Lower leg skin (tissue), 4 donors: ENCODE data around the gene TANGO6. TPM values are rescaled to one million over a fixed set of nuclear protein-coding genes. Genes with fewer than 3 reads are reported as not detected.
"Not testable (repeated sequence)": the region's sequence is repeated elsewhere in the genome, so short reads cannot be mapped to it uniquely, and the experiment has no call there.

Source experiments
- DNase-seq, 2 donors: peaks; one replicate each; pipeline ENCODE4 v3.0.0-alpha.2; 2019; ENCODE audit warnings: low spot score in 2 of 2
- H3K4me3 ChIP-seq: fragments of 200-600 bp; sonication (generic); 2 replicates; pipeline ENCODE4 v1.5.1; 2017; ENCODE audit warnings: mild to moderate bottlenecking, low read depth; ENCODE audit not compliant: poor library complexity, severe bottlenecking
- CTCF ChIP-seq, 3 donors: fragments of 450-650 bp; IDR thresholded peaks; one replicate each; pipeline ENCODE4 v1.5.1; 2016; ENCODE audit warnings: antibody characterized with exemption in 3 of 3, mild to moderate bottlenecking in 3 of 3, moderate library complexity in 2 of 3
- POLR2A ChIP-seq, 2 donors: fragments of 450-650 bp; IDR thresholded peaks; one replicate each; pipeline ENCODE4 v1.6.1; 2016 to 2017; ENCODE audit warnings: antibody characterized with exemption in 2 of 2, mild to moderate bottlenecking in 1 of 2, moderate library complexity in 1 of 2
- WGBS, 2 donors: methylation state at CpG; one replicate each; pipeline ENCODE4 v1.1.5; 2018; 5-methylcytosine and 5-hydroxymethylcytosine counted together
- intact Hi-C: fragments of 100-400 bp; cut with DNase I; formaldehyde crosslinking; loops from one replicate; pipeline ENCODE4 v1.15.0; 2023; ENCODE audit warnings: low total_unique reads
- total RNA-seq, 4 donors: library from RNA; depleted of rRNA; stranded (reverse); fragments of >200 nt; gene quantifications; one replicate each; pipeline ENCODE4 v1.1.0, GENCODE V29; 2016

The TANGO6 gene
- total RNA-seq, 4 donors from 2014 or later: 7.9 to 17.0 (median 8.6) TPM

- H3K4me3 ChIP-seq: no peak overlapping the region
- DNase-seq: peak in 1 of 2 donors; percentile 58
- intact Hi-C loops: no loop called here
- WGBS, 2 donors: 85 to 88% methylated on average over 2 of the region's 2 CpGs
- no peak for TF ChIP-seq POLR2A (IDR thresholded peaks at IDR 0.05)
- no peak for TF ChIP-seq CTCF (IDR thresholded peaks at IDR 0.05)
Measured at GRCh38 chr16:69118994-69119393, 275.7 kb downstream of the TANGO6 start.

GRCh38 chr16:69119536-69119935 is 276.2 kb downstream of the TANGO6 start:
- intact Hi-C loops: no loop called here
- no peak overlapping the region for H3K4me3 ChIP-seq
- TF ChIP-seq CTCF (IDR thresholded peaks at IDR 0.05) (no peak), POLR2A (IDR thresholded peaks at IDR 0.05) (no peak)
- no peak for DNase-seq
- 100% methylated on average over 2 of the region's 2 CpGs for WGBS, 2 donors

- no peak for TF ChIP-seq CTCF (IDR thresholded peaks at IDR 0.05)
- TF ChIP-seq POLR2A (IDR thresholded peaks at IDR 0.05): no peak
- peak in 1 of 2 donors; percentile 79 for DNase-seq
- WGBS, 2 donors: 96 to 97% methylated on average over 19 of the region's 19 CpGs
- H3K4me3 ChIP-seq: no peak overlapping the region
- intact Hi-C loops: loop anchor here (10.0 kb wide), 3 partner anchors 215 to 585 kb away; partner anchors contain the start of genes TANGO6 and ZFP90
Measured at GRCh38 chr16:69120096-69120664, 276.8 kb downstream of the TANGO6 start.

GRCh38 chr16:69123910-69124309 is 280.6 kb downstream of the TANGO6 start:
- WGBS, 2 donors: 74 to 78% methylated on average over 3 of the region's 3 CpGs
- intact Hi-C loops: loop anchor here (10.0 kb wide), 3 partner anchors 219 to 589 kb away; partner anchors contain the start of genes TANGO6 and ZFP90
- TF ChIP-seq CTCF (IDR thresholded peaks at IDR 0.05): no peak
- no peak for TF ChIP-seq POLR2A (IDR thresholded peaks at IDR 0.05)
- DNase-seq: peak in 1 of 2 donors; percentile 77
- H3K4me3 ChIP-seq: no peak overlapping the region

GRCh38 chr16:69124406-69124805 is 281.1 kb downstream of the TANGO6 start:
- not testable (repeated sequence) for H3K4me3 ChIP-seq
- intact Hi-C loops: loop anchor here (10.0 kb wide), 3 partner anchors 220 to 590 kb away; partner anchors contain the start of genes TANGO6 and ZFP90
- peak in 1 of 2 donors; percentile 85 for DNase-seq
- 91% methylated on average over 8 of the region's 8 CpGs for WGBS, 2 donors

GRCh38 chr16:69124961-69125360 is 281.6 kb downstream of the TANGO6 start:
- peak in 1 of 2 donors; percentile 82 for DNase-seq
- intact Hi-C loops: loop anchor here (10.0 kb wide), 3 partner anchors 220 to 590 kb away; partner anchors contain the start of genes TANGO6 and ZFP90
- not testable (repeated sequence) for H3K4me3 ChIP-seq
- 92 to 94% methylated on average over 14 of the region's 14 CpGs for WGBS, 2 donors

- intact Hi-C loops: loop anchor here (10.0 kb wide), 3 partner anchors 221 to 591 kb away; partner anchors contain the start of genes TANGO6 and ZFP90
- H3K4me3 ChIP-seq: no peak overlapping the region
- DNase-seq: peak in 1 of 2 donors; percentile 52
- WGBS, 2 donors: 72 to 74% methylated on average over 3 of the region's 3 CpGs
- TF ChIP-seq POLR2A (IDR thresholded peaks at IDR 0.05): no peak
- no peak for TF ChIP-seq CTCF (IDR thresholded peaks at IDR 0.05)
Measured at GRCh38 chr16:69126221-69126620, 282.9 kb downstream of the TANGO6 start.

- intact Hi-C loops: loop anchor here (10.0 kb wide), 3 partner anchors 222 to 592 kb away; partner anchors contain the start of genes TANGO6 and ZFP90
- peak in 1 of 2 donors; percentile 56 for DNase-seq
- not testable (repeated sequence) for H3K4me3 ChIP-seq
- 94 to 95% methylated on average over 10 of the region's 10 CpGs for WGBS, 2 donors
Measured at GRCh38 chr16:69126801-69127200, 283.5 kb downstream of the TANGO6 start.
